ENCODE data around the gene DHRS12.
"Not testable (repeated sequence)": the region's sequence is repeated elsewhere in the genome, so short reads cannot be mapped to it uniquely, and the experiment has no call there.

The DHRS12 gene

GRCh38 chr13:51826606-51827005, 22.6 kb upstream of the DHRS12 start:
- no peak for DNase-seq

GRCh38 chr13:51825681-51826254, 21.8 kb upstream of the DHRS12 start:
- no peak for DNase-seq

GRCh38 chr13:51825165-51825592, 21.2 kb upstream of the DHRS12 start:
- no peak for DNase-seq

- DNase-seq = not testable (repeated sequence)
Measured at GRCh38 chr13:51824712-51825111, 20.7 kb upstream of the DHRS12 start.

GRCh38 chr13:51823863-51824262, 19.9 kb upstream of the DHRS12 start:
- DNase-seq = no peak

GRCh38 chr13:51823359-51823758, 19.4 kb upstream of the DHRS12 start:
- DNase-seq = no peak

- DNase-seq = no peak
Measured at GRCh38 chr13:51822106-51822815, 18.3 kb upstream of the DHRS12 start.

GRCh38 chr13:51821606-51822005, 17.6 kb upstream of the DHRS12 start:
- no peak for DNase-seq

GRCh38 chr13:51820016-51820597, 16.1 kb upstream of the DHRS12 start:
- DNase-seq = no peak

- DNase-seq = no peak
Measured at GRCh38 chr13:51819544-51819943, 15.6 kb upstream of the DHRS12 start.

- no peak for DNase-seq
Measured at GRCh38 chr13:51818781-51819511, 15.0 kb upstream of the DHRS12 start.

GRCh38 chr13:51818276-51818675, 14.3 kb upstream of the DHRS12 start:
- DNase-seq = no peak

- no peak for DNase-seq
Measured at GRCh38 chr13:51817717-51818116, 13.8 kb upstream of the DHRS12 start.

GRCh38 chr13:51816604-51817249, 12.8 kb upstream of the DHRS12 start:
- DNase-seq = no peak

- no peak for DNase-seq
Measured at GRCh38 chr13:51815848-51816247, 11.9 kb upstream of the DHRS12 start.

GRCh38 chr13:51814825-51815650, 11.1 kb upstream of the DHRS12 start:
- DNase-seq = no peak

- DNase-seq = no peak
Measured at GRCh38 chr13:51814071-51814470, 10.1 kb upstream of the DHRS12 start.

GRCh38 chr13:51811920-51812451, 8.0 kb upstream of the DHRS12 start:
- no peak for DNase-seq

GRCh38 chr13:51811046-51811445, 7.1 kb upstream of the DHRS12 start:
- no peak for DNase-seq

GRCh38 chr13:51808811-51809210, 4.8 kb upstream of the DHRS12 start:
- DNase-seq = no peak

- DNase-seq = no peak
Measured at GRCh38 chr13:51807041-51807440, 3.1 kb upstream of the DHRS12 start.

GRCh38 chr13:51806566-51806965, 2.6 kb upstream of the DHRS12 start:
- no peak for DNase-seq

All from NCI-H446 treated with DMSO at 0.1 percent for 48 hours (cell line).